ENCODE results near the gene FBXL7. TPM values are rescaled to one million over a fixed set of nuclear protein-coding genes. Genes with fewer than 3 reads are reported as not detected.
A peak's percentile ranks its signal among the peaks of the same experiment; 100 is the strongest.

FBXL7 gene
- total and polyA plus RNA-seq, 2 donors (not counting 1 experiment from before 2014, with no cell fraction given), result 6.4 to 12.9 TPM

DNA sequence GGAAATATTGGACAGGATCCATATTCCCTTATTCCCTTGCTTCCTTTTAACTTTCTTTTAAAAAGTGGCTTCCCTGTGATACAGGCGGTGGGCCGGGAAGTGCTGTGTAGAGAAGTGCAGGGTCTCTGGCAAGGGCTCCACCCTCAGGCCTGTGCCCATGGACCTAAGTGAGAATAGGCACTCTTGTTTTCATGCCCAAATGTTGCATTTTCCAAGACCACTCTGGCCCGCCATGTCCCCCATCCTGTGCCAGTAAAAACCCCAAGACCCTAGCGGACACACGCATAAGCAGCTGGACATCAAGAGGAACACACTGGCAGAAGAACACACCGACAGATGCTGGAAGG, 193.4 kb downstream of the FBXL7 start:
- no peaks in the 10 kb centered on the region for H3K36me3 ChIP-seq (ENCODE audit: control insufficient read depth, insufficient read depth, low read length)
- peaks cover 10% of the 10 kb centered on the region for H3K4me1 ChIP-seq (ENCODE audit: control insufficient read depth, extremely low read depth, insufficient read depth, low read length)
- no peaks in the 10 kb centered on the region for H3K9me3 ChIP-seq (ENCODE audit: control insufficient read depth, insufficient read depth, low read depth, low read length)
- no peak overlapping the region for H3K9ac ChIP-seq (ENCODE audit: insufficient read depth, low read length)
- TF ChIP-seq CTCF (conservative IDR thresholded peaks at IDR 0.05 in 1 of 2, IDR thresholded peaks at IDR 0.05 in 1 of 2; ENCODE audit: low read depth in 1 of 2, low read length in 2 of 2), result no peak
- TF ChIP-seq EZH2 (IDR thresholded peaks at IDR 0.05; ENCODE audit: low read length, missing control alignments), result no peak
- H3K4me2 ChIP-seq (ENCODE audit: extremely low read depth, insufficient read depth, low read length), result no peak overlapping the region
- no peaks in the 10 kb centered on the region for H3K79me2 ChIP-seq (ENCODE audit: control insufficient read depth, insufficient read depth, low read length)
- no peaks in the 10 kb centered on the region for H4K20me1 ChIP-seq (ENCODE audit: control insufficient read depth, extremely low read depth, insufficient read depth, low read length)
- no peaks in the 10 kb centered on the region for H3K27me3 ChIP-seq (ENCODE audit: control insufficient read depth, insufficient read depth, low read length)
- H2AFZ ChIP-seq (ENCODE audit: low read length), result no peak overlapping the region
- H3K4me3 ChIP-seq (replicated peaks in 1 of 4; ENCODE audit: control extremely low read depth in 1 of 4, insufficient read depth in 1 of 4, low read depth in 3 of 4, low read length in 4 of 4), result no peak overlapping the region
- DNase-seq (ENCODE audit: low read depth in 2 of 2), result no peak
- no peak overlapping the region for H3K27ac ChIP-seq (ENCODE audit: insufficient read depth, low read length)

DNA sequence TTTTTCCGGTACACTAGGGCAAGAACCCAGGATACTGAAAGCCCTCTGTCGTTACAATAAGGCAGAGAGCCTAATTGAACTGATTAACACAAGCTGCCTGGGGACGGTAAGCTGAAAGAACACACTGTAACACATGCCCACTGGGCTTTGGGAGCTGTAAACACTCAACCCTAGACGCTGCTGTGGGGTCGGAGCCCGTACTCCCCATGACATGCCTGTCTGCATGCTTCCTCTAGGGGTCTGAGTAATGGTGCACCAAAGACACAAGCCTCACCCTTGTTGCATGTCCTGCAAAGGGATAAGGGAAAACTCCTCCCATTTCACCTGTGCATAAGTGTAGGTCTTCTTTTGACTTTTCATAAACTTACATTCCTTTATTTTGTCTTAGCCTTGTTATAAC, 194.0 kb downstream of the FBXL7 start:
- Histone ChIP-seq H3K4me1 (ENCODE audit: control insufficient read depth, extremely low read depth, insufficient read depth, low read length) (peaks cover 10% of the 10 kb centered on the region), H3K4me3 (replicated peaks in 1 of 4; ENCODE audit: control extremely low read depth in 1 of 4, insufficient read depth in 1 of 4, low read depth in 3 of 4, low read length in 4 of 4) (no peak overlapping the region), H3K9me3 (ENCODE audit: control insufficient read depth, insufficient read depth, low read depth, low read length) (no peaks in the 10 kb centered on the region), H3K36me3 (ENCODE audit: control insufficient read depth, insufficient read depth, low read length) (no peaks in the 10 kb centered on the region), H3K4me2 (ENCODE audit: extremely low read depth, insufficient read depth, low read length) (no peak overlapping the region), H3K27me3 (ENCODE audit: control insufficient read depth, insufficient read depth, low read length) (no peaks in the 10 kb centered on the region), H3K79me2 (ENCODE audit: control insufficient read depth, insufficient read depth, low read length) (no peaks in the 10 kb centered on the region), H3K9ac (ENCODE audit: insufficient read depth, low read length) (no peak overlapping the region), H4K20me1 (ENCODE audit: control insufficient read depth, extremely low read depth, insufficient read depth, low read length) (no peaks in the 10 kb centered on the region), H2AFZ (ENCODE audit: low read length) (no peak overlapping the region), H3K27ac (ENCODE audit: insufficient read depth, low read length) (no peak overlapping the region)
- TF ChIP-seq EZH2 (IDR thresholded peaks at IDR 0.05; ENCODE audit: low read length, missing control alignments) (no peak), CTCF (conservative IDR thresholded peaks at IDR 0.05 in 1 of 2, IDR thresholded peaks at IDR 0.05 in 1 of 2; ENCODE audit: low read depth in 1 of 2, low read length in 2 of 2) (no peak)
- no peak for DNase-seq (ENCODE audit: low read depth in 2 of 2)

DNA sequence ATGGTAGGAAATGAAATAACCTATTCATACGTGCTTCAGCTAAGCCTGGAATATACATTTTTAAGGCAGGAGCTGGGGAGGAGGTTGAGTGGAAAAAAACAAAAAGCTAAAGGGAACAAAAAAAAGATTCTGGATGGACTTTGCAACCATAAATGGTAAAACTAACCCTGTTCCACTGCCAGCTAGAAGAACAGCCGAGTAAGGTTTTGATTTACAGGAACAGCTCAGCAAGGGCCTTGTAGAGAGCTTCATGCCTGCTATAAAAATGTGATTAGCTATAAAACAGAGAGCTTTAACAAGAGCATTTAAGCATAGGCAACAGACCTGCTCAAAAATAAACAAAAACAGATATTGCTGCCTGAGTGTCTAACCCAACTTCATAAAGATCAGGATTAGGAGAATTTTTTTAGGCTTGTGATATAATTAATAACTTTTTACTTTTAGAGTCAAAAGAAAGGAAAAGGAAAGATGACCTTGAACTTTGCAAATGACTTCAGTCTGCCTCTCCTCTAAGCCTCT, 194.8 kb downstream of the FBXL7 start:
- Histone ChIP-seq H3K4me3 (replicated peaks in 1 of 4; ENCODE audit: control extremely low read depth in 1 of 4, insufficient read depth in 1 of 4, low read depth in 3 of 4, low read length in 4 of 4) (no peak overlapping the region), H3K27me3 (ENCODE audit: control insufficient read depth, insufficient read depth, low read length) (no peaks in the 10 kb centered on the region), H3K9ac (ENCODE audit: insufficient read depth, low read length) (no peak overlapping the region), H3K36me3 (ENCODE audit: control insufficient read depth, insufficient read depth, low read length) (no peaks in the 10 kb centered on the region), H3K4me1 (ENCODE audit: control insufficient read depth, extremely low read depth, insufficient read depth, low read length) (peaks cover 10% of the 10 kb centered on the region), H3K9me3 (ENCODE audit: control insufficient read depth, insufficient read depth, low read depth, low read length) (no peaks in the 10 kb centered on the region), H3K79me2 (ENCODE audit: control insufficient read depth, insufficient read depth, low read length) (no peaks in the 10 kb centered on the region), H3K4me2 (ENCODE audit: extremely low read depth, insufficient read depth, low read length) (peak overlapping the region; percentile 75), H2AFZ (ENCODE audit: low read length) (peak overlapping the region; percentile 18), H4K20me1 (ENCODE audit: control insufficient read depth, extremely low read depth, insufficient read depth, low read length) (no peaks in the 10 kb centered on the region), H3K27ac (ENCODE audit: insufficient read depth, low read length) (peak overlapping the region; percentile 45)
- no peak for TF ChIP-seq CTCF (conservative IDR thresholded peaks at IDR 0.05 in 1 of 2, IDR thresholded peaks at IDR 0.05 in 1 of 2; ENCODE audit: low read depth in 1 of 2, low read length in 2 of 2)
- no peak for TF ChIP-seq EZH2 (IDR thresholded peaks at IDR 0.05; ENCODE audit: low read length, missing control alignments)
- DNase-seq (ENCODE audit: low read depth in 2 of 2), result peak; percentile 46 to 76

All from fibroblast of lung (primary cell).